Activated T-cell treated with anti-CD3 and anti-CD28 coated beads for 48 hours (primary cell): Measurements from ENCODE around the gene IGF2.

Experiments used
- DNase-seq: peaks from one replicate; pipeline ENCODE4 v3.0.0-alpha.2; 2020; ENCODE audit warnings: low read depth

The IGF2 gene

DNA sequence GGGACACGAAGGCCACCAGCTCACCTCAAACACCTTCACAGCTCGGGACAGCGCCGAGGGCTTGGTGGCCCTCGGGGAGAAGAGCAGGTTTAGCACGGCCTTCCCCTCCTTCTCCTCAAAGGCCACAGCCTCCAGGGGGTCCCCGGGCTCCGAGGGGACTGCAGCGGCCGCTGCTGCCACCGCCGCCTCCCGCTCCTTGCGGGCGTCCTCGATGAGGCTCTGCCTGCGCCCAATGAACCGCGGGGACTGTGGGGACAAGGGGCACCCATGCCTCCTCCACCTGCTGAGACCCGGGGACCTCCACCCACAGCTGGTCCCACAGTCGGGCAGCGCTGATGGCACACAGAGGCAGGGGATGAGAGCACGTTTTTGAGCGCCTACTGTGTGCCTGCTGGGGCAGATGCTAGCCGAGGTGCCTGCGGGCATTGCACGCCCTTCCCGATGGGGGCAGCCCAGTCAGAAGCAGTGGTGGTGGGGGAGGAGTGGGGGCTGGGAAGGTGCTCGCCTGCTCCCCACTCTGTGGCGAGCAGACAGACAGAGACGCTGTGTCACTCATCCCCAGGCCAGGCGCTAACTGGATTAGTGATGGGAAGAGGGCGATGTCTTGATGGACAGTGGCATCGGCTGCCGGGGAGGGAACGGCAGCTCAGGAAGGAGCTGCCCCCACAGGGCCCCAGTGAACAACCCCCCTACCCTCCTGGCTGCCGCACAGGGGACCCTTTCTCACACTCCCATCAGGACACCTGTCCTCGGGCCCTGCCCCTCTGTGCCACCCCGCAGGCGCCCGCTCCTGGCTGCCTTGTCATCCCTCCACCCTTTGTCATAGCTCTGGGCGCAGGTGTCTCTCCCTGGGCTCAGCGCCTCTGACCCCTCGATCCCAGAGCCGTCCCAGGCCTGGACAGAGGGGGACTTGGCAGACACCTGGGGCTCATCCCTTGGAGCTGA lies 30.7 kb upstream of the IGF2 start:
- no peak for DNase-seq

DNA sequence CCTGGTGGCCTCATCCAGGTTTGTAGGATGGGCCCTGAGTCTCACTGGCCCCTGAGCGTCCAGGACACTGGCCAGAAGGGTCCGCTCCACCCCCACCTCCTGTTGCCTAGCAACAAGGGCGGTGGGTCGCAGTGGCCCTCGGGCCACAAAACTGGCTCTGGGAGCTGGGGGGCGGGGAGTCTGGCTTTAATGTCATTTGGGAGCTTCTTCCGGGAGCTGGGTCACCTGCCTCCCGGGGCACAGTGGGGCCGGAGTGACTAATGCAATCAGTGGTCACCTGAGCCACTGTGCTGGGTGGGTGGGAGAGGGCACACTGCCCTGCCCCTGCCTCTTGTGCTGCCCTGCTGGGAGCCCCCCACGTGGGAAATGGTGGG lies 29.8 kb upstream of the IGF2 start:
- DNase-seq, result no peak

DNA sequence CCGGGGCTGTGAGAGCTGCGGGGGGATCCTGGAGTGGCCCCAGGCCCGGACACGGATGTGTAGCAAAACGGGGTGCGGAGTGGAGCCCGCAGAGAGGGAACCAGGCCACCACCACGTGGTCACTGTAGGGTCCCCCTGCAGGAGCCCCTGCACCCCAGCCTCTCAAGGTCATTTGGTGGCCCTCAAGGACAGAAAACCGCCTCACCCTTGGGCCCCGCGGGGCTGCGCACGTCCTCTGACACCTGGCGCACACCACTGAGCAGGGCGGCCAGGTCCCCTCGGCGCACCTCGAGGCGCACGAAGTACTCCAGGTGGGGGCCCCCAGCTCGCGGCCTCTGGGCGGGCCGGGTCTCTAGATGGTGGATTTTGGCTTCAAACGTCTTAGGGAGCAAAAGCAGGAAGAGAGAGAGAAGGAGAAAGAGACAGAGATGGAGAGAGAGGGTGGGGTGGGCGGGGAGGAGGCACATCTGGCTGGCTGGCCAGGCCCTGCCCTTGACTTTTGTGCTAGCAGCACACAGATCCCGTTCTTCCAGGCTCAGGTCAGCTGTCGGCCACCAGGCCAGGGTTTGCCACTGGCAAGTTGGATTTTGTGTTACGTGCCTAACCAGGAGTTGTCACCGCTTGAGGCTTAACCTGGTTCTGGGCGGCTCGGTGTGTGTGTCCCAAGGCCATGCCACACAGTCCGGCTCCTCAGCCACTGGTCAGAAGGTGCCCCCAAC lies 29.3 kb upstream of the IGF2 start:
- no peak for DNase-seq

DNA sequence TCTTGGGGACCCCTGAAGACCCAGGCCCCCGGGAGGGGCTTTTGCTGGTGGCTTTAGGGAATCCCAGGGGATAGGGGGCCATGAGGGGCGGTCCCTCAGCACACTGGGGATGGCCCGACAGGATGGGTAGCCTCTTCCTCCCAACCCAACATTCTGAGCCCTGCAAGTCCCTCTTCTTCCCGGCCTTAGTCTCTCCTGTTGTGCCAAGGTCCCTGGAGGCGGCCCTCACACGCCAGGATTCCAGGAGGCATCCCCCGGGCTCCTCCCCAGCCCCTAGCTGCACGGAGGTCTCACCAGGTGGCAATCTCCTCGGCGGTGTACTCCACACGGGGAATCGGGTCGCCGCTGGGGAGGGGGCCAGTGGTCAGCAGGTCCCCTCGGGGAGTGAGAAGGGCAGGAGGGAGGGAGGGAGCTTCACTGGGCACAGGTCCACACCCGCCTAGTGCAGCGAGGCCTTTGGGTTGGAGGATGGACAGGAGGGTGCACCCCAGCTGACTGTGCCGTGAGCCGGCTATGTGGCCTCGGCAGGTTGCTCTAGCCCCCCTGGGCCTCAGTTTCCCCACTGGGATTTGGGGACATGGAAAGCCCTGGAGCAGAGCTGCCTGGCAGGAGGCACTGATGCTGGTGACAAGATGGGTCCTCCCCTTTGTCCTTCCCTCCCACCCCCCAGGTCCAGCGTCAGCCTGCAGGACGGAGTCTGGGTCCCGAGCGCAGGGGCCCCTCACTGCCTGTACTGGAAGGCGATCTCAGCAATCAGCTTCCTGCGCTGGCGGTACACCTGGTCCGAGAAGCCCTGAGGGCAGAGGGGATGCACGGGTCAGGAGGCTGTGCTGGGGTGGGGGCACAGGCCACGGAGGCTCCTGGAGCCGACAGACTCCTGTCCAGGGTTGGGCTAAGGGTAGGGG lies 28.2 kb upstream of the IGF2 start:
- DNase-seq, result no peak

DNA sequence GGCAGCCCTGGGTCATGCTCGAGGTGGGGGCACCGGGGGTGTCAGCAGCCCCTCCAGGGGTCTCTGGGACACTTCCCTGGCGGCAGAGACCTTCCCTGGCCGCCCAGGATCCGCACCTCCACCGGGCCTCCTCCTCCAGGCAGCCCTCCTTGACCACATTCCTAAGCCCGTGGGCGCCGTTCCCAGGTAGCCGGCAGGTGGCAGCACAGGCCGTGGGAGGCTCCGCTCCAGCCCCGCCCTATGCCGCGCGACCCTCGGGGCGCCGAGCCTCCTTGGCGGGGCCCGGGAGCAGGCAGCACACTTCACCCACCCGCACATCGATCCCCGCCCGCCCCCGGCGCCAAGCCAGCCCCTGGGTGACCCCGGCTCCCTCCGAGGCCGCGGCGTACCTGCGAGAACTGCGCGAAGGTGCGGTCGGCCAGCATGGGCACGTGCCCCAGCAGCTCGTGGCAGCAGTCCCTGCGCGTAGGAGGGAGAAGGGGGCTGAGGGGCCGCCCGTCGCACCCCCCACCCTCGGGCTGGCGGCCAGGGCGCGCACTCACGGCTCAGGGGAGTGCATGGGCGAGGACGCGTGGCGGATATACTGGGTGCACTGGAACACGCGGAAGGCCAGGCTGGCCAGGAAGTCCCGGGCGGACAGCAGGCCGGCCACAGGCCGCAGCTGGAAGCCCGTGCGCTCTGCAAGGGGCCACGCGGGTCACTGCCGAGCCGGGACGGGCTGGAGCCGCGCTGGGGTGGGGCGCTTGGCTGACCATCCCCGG lies 27.1 kb upstream of the IGF2 start:
- peak; percentile 37 for DNase-seq

DNA sequence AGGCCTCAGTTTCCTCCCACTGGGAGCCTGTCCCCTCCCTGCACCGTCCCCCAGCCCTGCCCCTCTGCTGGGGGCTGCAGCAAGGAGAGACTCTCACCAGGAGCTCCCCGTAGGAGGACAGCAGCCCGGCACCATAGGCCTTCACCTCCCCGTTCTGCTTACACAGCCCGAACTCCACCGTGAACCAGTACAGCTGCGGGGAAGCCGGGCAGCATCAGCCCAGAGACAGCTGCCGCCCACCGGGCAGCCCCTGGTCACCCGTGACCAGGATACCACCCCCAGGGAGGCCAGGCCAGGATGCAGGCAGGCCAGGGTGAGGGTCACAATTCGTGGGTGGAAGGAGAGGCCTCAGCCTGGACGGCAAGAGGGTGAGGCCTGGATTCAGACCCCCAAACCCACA lies 26.4 kb upstream of the IGF2 start:
- no peak for DNase-seq

DNA sequence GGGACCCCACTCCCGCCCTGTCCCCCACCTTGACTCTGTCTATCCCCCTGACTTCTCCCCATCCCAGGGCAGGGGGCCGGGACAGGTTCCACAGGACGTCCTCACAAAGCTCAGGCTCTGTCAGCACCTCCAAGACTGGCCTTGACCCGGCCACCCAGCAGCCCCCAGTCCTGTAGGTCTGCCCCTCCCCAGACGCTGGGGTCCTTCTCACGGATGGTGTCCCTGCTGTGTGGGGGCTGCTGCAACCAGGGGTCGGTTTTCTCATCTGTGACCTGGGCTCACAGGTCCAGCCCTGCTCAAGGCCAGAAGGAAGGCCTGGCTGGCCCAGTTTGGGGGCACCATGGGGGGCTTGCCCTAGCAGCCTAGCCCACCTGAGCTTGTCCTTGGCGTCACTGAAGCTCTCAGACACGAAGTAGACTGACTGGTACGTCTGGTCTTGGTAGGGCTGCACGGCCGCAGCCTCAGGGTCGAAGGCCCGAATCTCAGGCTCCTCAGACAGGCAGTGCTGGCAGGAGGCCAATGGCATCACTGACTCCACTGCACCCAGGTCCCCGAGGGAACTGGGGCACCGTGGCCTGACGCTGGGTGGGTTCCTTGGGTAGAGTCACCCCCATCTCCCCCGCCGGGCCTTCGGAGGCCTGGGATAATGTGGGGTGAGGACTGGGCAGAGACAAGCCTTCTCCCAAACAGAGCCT lies 25.8 kb upstream of the IGF2 start:
- no peak for DNase-seq

DNA sequence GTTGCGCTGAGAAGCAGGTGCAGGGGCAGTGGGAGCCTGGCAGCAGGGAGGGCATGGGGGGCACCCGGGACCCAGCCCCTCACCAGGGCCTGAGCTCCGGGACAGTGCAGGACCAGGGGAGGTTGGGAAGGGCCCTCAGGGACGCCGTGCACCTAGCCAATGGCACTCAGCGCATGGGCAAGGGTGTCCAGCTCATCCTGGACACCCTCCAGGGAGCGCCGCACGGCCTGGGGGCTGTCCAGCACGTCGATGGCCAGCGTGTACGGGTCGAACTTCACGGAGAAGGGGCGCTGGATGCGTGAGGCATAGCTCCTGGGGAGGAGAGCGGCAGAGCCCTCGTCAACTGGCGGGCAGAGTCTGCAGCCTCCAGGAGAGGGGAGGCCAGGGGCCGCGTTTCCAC lies 24.9 kb upstream of the IGF2 start:
- DNase-seq, result no peak

DNA sequence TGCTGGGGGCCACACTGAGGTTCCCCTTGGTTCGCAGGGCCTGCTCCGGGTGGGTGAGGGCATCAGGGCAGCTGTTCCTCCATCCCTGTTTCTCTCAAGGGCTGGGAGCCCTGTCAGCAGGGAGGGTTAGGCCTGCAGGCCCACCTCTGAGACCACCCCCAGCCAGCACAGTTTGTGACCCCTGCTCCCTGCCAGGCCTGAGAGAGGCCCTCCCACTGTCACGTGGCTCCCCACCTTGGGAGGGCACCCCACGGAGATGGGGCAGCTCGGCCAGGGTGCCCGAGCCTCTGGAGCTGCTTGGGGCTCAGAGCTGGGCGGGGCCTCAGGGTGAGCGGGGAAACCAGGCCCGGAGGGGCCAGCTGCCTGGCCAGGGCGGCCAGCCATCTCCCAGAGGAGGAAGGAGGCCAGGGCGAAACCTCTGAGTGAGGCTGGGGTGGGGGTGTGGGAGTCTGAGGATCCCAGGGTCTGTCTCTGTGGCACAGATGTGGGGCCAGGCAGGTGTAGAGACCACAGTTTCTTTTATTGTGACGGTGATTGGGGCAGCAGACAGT lies 24.3 kb upstream of the IGF2 start:
- DNase-seq, result no peak

DNA sequence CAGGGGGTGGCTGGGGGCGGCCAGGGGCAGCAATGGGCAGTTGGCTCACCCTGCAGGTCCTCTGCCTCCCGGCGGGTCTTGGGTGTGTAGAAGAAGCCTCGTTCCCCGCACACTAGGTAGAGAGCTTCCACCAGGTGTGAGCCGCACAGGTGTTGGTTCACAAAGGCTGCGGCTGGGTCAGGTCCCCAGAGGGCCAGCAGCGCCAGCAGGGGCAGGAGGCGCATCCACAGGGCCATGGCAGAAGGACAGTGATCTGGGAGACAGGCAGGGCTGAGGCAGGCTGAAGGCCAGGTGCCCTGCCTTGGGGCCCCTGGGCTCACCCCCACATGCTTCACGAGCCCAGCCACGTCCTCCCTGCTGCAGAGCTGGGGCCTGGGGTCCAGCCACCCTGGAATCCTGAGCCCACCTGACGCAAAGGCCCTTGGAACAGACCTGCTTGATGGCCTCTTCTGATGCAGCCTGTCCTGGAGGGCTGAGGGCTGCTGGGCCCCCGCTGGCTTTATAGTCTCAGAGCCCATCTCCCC lies 21.6 kb upstream of the IGF2 start, which contains the start of gene INS:
Gene INS (minus strand): TSS at position 474 of the 524 bp plus-strand sequence. CDS start 238 bp downstream, at position 236.
- no peak for DNase-seq

DNA sequence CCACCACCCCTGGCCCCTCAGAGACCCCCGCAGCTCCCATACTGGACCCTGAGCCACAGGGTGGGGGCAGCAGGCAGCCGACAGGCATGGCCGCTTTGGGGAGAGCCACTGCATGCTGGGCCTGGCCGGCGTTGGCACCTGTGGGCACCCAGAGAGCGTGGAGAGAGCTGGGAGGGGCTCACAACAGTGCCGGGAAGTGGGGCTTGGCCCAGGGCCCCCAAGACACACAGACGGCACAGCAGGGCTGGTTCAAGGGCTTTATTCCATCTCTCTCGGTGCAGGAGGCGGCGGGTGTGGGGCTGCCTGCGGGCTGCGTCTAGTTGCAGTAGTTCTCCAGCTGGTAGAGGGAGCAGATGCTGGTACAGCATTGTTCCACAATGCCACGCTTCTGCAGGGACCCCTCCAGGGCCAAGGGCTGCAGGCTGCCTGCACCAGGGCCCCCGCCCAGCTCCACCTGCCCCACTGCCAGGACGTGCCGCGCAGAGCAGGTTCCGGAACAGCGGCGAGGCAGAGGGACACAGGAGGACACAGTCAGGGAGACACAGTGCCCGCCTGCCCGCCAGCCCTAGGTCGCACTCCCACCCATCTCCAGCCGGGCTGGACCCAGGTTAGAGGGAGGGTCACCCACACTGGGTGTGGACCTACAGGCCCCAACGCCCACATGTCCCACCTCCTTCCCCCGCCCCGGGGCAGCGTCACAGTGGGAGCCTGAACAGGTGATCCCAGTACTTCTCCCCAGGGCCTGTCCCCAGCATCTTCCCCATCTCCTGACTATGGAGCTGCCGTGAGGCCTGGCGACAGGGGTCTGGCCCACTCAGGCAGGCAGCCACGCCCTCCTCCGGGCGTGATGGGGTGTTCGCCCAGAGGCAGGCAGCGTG lies 20.6 kb upstream of the IGF2 start:
- no peak for DNase-seq

DNA sequence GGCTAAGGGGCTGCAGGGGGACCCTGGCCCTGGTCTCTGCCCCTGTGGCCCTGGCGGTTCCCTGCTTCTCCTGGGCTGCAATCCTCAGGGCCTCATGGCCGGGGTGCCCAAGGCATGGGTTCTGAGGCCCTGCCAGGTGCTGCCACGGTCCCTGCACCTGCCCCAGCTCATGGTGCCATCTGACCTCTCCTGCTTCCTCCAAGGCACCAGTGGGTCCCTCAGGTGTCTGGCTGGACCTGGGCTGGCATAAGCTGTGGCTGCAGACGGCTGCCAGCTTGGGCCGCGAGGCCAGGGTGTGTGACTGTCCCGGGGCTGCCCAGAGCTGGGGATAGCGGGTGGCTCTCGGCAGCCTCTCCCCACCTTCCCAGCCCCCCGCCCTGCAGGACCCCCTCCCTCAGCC lies 19.8 kb upstream of the IGF2 start:
- DNase-seq, result no peak

DNA sequence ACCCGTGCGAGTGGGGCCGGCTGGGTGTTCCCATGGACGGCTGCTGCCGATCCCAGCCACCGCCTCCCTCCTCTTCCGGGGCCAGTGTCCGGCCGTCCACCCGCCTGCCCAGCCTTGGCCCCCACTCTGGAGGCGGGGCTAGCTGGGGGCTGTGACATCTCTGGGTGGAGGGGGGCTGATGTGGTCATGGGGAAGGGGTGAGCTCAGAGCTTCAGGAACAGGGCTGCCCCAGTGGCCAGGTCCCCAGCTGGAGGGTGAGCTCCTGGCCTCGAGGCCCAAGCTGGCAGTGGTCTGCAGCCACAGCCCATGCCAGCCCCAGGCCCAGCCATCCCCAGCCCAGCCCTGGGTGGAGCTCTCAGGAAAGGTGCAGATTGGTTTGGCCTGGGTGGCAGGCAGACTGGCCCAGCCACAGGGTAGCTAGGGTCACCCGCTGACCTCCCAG lies 19.1 kb upstream of the IGF2 start:
- DNase-seq, result no peak

DNA sequence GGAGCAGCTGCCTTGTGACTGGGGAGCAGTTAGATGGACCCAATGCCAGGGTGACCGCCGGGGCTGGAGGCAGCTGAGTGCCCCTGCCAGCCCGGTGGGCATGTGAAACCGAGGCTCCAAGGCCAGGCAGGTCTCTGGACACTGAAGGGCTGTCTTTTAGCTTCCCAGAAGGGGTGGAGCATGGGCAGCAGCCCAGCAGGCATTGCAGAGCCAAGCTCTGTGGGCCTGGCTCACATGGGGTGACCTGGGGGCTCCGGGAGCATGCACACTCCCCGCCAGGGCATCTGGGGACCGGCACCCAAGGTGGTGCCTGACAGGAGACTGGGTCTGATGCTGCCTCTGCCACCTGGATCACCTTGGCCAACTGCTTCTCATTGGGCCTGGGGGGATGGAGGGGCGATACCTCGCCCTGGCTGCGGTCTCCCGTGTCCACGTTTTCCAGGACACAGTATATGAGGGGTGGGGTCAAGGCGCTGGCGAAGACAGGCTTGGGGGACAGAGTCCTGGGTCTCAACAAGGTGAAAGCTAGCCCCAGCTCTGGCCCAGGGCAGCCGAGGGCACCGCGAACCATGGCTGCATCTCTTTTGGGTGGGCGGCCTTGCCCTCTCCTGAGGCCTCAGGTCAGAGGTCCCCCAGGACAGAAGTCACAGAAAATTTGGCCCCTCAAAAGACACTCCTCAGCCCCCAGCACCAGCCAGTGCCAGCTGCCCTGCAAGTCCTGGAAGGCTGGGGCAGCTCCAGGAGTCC lies 18.3 kb upstream of the IGF2 start:
- DNase-seq, result no peak

DNA sequence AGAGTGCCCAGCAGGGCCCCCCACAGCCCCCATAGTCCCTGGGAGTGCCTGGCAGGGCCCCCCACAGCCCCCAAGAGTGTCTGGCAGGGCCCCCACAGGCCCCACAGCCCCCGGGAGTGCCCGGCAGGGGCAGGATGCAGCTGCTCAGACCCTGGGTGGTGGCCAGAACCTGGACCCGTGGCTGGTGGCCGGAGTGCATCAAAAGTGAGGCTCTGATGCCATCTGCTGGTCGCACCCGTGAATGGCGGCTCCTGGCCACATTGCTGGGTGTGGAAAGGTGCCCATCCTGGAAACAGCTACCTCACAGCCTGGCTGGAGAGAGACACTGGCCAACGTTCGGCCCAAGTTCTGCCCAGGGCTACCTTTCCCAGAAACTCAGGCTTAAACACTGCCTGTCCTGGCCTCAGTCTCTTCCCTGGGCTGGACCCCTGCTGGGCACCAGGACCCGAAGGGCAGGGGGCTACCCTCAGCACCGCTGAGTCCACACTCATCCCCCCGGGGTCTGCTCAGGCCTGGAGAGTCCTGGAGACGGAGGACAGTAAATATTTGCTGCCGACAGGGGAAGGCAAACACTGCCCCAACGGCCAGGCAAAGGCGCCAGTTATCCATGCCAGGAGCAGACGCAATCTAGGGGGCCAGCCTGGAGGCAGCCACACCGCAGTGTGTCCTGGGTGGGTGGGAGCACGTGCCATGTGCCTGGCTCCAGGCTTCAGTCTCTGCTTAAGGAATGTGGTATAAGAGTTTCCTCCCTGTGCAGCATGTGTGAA lies 17.4 kb upstream of the IGF2 start:
- peak; percentile 55 for DNase-seq

DNA sequence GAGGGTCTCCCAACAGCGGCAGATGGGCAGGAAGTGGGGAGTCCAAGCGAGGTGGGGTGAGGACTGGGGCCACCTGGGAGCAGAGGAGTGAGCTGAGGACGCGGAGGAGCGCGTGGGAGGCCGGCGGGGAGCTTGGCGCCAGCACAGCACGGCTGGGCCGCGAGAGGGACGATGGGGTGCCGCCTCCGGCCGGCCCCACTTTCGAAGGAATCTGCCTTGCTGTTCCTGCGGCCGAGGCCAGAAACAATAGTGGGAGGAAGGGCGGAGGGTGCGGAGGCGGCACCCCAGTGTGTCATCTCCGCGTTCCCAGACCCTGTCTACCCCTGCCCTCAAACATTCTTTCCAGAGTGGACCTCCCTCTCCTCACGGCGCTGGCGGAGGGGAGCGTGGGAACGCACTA lies 16.3 kb upstream of the IGF2 start:
- no peak for DNase-seq

DNA sequence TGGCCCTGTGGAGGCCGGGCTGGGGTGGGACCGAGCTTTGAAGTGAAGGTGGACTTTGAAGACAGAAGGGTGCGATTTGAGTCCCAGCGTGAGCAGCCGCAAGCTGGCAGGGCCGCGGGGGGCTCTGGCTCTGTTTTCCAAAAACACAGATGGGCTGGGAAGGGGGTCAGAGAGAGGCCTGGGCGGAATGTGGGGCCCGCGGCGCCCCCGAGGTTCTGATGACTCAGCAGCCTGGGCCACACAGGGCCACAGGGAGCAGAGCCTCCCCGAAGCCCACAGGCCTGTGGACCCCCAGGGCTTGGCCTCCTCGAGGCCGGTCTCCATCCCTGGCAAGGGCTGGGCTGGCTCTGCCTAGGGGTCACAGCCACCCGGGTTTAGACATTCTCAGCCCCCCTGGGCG lies 15.7 kb upstream of the IGF2 start:
- no peak for DNase-seq

DNA sequence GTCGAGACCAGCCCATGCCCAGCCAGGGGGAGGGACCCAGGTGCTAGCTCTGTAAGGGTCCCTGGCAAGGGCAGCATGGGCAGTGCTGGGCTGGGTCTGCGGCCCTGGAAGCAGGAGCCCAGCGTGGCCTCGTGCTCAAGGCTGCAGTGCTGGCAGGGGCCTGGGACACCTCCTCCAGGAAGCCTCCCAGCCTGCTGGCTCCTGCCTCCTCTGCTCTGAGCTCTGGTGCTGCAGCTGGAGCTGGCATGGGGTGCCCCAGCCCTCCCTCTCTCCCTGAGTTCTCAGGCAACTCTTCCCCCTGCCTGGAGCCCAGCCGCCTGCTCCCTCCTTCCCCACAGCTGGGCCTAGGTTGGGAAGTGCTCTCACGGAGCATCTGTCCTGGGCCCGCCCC lies 15.0 kb upstream of the IGF2 start:
- DNase-seq, result no peak
